Smooth muscle cell of trachea (primary cell): ENCODE results near the gene PTPRU. TPM values are rescaled to one million over a fixed set of nuclear protein-coding genes. Genes with fewer than 3 reads are reported as not detected.

Source experiments
- total RNA-seq: library from RNA; depleted of rRNA; stranded (reverse); fragments of >200 nt; gene quantifications from 2 replicates; pipeline ENCODE4 v1.2.1, GENCODE V29; 2014

Gene PTPRU
- total RNA-seq = 14.4 and 42.5 TPM in 2 replicates

GRCh38 chr1:29235955-29236711 lies at the start of gene PTPRU:
TSS of gene PTPRU (plus strand) at chr1:29236522. CDS start at chr1:29236645, 123 bp downstream.

GRCh38 chr1:29230553-29231378 lies 5.6 kb upstream of the PTPRU start, which contains the start of gene MECR:
TSS of gene MECR (minus strand) at chr1:29230934. CDS start at chr1:29230906, 28 bp downstream.

Other genes with a start within 250 kb of the PTPRU start
- 20.0 and 22.8 TPM in 2 replicates for gene TMEM200B, start 112.6 kb upstream of the PTPRU start, total RNA-seq
- 37.4 and 39.0 TPM in 2 replicates for gene SRSF4, start 54.6 kb upstream of the PTPRU start, total RNA-seq
- gene MECR, start 5.6 kb upstream of the PTPRU start, total RNA-seq = 20.7 and 27.5 TPM in 2 replicates